Measurements from ENCODE around the gene SMIM36. TPM values are rescaled to one million over a fixed set of nuclear protein-coding genes. Genes with fewer than 3 reads are reported as not detected.

SMIM36 gene
- total and polyA plus RNA-seq, 10 of the 15 experiments (the other 5 are each of a cell fraction or from before 2014, with no cell fraction given): not detected

DNA sequence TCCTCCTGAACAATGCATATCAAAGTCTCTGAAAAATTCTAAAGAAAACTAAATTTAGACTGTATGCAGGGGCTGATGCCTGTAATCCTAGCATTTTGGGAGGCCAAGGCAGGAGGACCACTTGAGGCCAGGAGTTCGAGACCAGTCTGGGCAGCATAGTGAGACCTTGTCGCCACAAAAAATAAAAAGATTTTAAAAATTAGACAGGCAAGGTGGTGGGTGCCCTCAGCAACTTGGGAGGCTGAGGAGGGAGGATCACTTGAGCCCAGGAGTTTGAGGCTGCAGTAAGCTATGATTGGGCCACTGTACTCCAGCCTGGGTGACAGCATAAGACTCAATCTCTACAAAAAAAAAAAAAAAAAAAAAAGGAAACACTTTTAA is 59.5 kb downstream of the SMIM36 start:
- BruUV-seq (replicated peaks): no TSS peak
- H3K36me3 ChIP-seq (ENCODE audit: control insufficient read depth in 2 of 2, insufficient read depth in 2 of 2, low read length in 1 of 2): no peaks in the 10 kb centered on the region
- FAIRE-seq (no peak), DNase-seq (ENCODE audit: low read depth, low spot score) (no peak), ATAC-seq (no peak)
- H3K27me3 ChIP-seq (replicated peaks in 1 of 2; ENCODE audit: control insufficient read depth in 2 of 2, insufficient read depth in 2 of 2, low read length in 1 of 2): no peaks in the 10 kb centered on the region
- ChIA-PET POLR2A (interaction anchor here (0.5 to 1.2 kb wide), 4 partner anchors 9 to 45 kb away, joined by 3 to 4 read pairs (median 3); no protein-coding TSS in a partner anchor), SMC1A (ENCODE audit: uncharacterized antibody, unreplicated experiment) (interaction anchor here (0.9 to 1.6 kb wide), 4 partner anchors 9 to 35 kb away, joined by 3 to 4 read pairs (median 4); no protein-coding TSS in a partner anchor), RAD21 (ENCODE audit: unreplicated experiment) (interaction anchor here (0.7 to 1.1 kb wide), 2 partner anchors 33 to 36 kb away, joined by 3 read pairs; no protein-coding TSS in a partner anchor), CTCF (no interaction called here)
- no peak overlapping the region for H3K4me2 ChIP-seq (ENCODE audit: control insufficient read depth, insufficient read depth)
- 94% methylated on average over 2 of the region's 2 CpGs for WGBS (ENCODE audit: insufficient coverage, insufficient replicate concordance, low lambda C conversion rate, missing lambda C conversion rate)
- H3K79me2 ChIP-seq (ENCODE audit: control insufficient read depth, insufficient read depth, low read length): no peaks in the 10 kb centered on the region
- intact Hi-C loops (cut with micrococcal nuclease; ENCODE audit: unreplicated experiment) (no loop called here), in situ Hi-C loops (cut with MboI) (no loop called here)
- H3K27ac ChIP-seq (ENCODE audit: control insufficient read depth, insufficient read depth): no peak overlapping the region
- peaks cover 3% of the 10 kb centered on the region; the same call in 1 of the 2 replicates for H3K4me1 ChIP-seq (ENCODE audit: control insufficient read depth, insufficient read depth, low read length)
- no peaks in the 10 kb centered on the region for H3K9me3 ChIP-seq (replicated peaks; ENCODE audit: control insufficient read depth, insufficient read depth, low read length)
- no peak overlapping the region for H2AFZ ChIP-seq (ENCODE audit: control insufficient read depth, low read depth, low read length)
- no peak overlapping the region for H3K4me3 ChIP-seq
- no peak overlapping the region for H3K9ac ChIP-seq (ENCODE audit: control insufficient read depth, insufficient read depth, low read length)
- TF ChIP-seq ZSCAN29 (IDR thresholded peaks at IDR 0.05) (no peak), ATF7 (IDR thresholded peaks at IDR 0.05; ENCODE audit: low read depth) (no peak), SMAD5 (IDR thresholded peaks at IDR 0.05; ENCODE audit: low read depth) (no peak), NR2C2 (IDR thresholded peaks at IDR 0.05; ENCODE audit: borderline replicate concordance, control insufficient read depth, insufficient read length, low read depth) (no peak), DPF2 (IDR thresholded peaks at IDR 0.05) (no peak), TCF3 (IDR thresholded peaks at IDR 0.05; ENCODE audit: borderline replicate concordance, insufficient read depth, low read depth, low read length) (no peak), RFX5 (IDR thresholded peaks at IDR 0.05; ENCODE audit: low read depth, low read length) (no peak), CHD4 (IDR thresholded peaks at IDR 0.05) (no peak), NFXL1 (IDR thresholded peaks at IDR 0.05; ENCODE audit: borderline replicate concordance) (no peak), RB1 (IDR thresholded peaks at IDR 0.05; ENCODE audit: borderline replicate concordance) (no peak)
- TF ChIP-seq, protein P1, sequence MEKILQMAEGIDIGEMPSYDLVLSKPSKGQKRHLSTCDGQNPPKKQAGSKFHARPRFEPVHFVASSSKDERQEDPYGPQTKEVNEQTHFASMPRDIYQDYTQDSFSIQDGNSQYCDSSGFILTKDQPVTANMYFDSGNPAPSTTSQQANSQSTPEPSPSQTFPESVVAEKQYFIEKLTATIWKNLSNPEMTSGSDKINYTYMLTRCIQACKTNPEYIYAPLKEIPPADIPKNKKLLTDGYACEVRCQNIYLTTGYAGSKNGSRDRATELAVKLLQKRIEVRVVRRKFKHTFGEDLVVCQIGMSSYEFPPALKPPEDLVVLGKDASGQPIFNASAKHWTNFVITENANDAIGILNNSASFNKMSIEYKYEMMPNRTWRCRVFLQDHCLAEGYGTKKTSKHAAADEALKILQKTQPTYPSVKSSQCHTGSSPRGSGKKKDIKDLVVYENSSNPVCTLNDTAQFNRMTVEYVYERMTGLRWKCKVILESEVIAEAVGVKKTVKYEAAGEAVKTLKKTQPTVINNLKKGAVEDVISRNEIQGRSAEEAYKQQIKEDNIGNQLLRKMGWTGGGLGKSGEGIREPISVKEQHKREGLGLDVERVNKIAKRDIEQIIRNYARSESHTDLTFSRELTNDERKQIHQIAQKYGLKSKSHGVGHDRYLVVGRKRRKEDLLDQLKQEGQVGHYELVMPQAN (conservative IDR thresholded peaks at IDR 0.05): no peak
- TF ChIP-seq, protein P2, sequence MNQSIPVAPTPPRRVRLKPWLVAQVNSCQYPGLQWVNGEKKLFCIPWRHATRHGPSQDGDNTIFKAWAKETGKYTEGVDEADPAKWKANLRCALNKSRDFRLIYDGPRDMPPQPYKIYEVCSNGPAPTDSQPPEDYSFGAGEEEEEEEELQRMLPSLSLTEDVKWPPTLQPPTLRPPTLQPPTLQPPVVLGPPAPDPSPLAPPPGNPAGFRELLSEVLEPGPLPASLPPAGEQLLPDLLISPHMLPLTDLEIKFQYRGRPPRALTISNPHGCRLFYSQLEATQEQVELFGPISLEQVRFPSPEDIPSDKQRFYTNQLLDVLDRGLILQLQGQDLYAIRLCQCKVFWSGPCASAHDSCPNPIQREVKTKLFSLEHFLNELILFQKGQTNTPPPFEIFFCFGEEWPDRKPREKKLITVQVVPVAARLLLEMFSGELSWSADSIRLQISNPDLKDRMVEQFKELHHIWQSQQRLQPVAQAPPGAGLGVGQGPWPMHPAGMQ (IDR thresholded peaks at IDR 0.05; ENCODE audit: borderline replicate concordance): no peak
- TF ChIP-seq, protein P3, sequence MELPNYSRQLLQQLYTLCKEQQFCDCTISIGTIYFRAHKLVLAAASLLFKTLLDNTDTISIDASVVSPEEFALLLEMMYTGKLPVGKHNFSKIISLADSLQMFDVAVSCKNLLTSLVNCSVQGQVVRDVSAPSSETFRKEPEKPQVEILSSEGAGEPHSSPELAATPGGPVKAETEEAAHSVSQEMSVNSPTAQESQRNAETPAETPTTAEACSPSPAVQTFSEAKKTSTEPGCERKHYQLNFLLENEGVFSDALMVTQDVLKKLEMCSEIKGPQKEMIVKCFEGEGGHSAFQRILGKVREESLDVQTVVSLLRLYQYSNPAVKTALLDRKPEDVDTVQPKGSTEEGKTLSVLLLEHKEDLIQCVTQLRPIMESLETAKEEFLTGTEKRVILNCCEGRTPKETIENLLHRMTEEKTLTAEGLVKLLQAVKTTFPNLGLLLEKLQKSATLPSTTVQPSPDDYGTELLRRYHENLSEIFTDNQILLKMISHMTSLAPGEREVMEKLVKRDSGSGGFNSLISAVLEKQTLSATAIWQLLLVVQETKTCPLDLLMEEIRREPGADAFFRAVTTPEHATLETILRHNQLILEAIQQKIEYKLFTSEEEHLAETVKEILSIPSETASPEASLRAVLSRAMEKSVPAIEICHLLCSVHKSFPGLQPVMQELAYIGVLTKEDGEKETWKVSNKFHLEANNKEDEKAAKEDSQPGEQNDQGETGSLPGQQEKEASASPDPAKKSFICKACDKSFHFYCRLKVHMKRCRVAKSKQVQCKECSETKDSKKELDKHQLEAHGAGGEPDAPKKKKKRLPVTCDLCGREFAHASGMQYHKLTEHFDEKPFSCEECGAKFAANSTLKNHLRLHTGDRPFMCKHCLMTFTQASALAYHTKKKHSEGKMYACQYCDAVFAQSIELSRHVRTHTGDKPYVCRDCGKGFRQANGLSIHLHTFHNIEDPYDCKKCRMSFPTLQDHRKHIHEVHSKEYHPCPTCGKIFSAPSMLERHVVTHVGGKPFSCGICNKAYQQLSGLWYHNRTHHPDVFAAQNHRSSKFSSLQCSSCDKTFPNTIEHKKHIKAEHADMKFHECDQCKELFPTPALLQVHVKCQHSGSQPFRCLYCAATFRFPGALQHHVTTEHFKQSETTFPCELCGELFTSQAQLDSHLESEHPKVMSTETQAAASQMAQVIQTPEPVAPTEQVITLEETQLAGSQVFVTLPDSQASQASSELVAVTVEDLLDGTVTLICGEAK (IDR thresholded peaks at IDR 0.05; ENCODE audit: borderline replicate concordance): no peak
- no peaks in the 10 kb centered on the region for H4K20me1 ChIP-seq (ENCODE audit: control insufficient read depth, insufficient read depth)
